Esophagus squamous epithelium (tissue), 4 donors: Measurements from ENCODE around the gene XPNPEP3.

Experiments used
- POLR2A ChIP-seq, 4 donors: fragments of 450-650 bp; IDR thresholded peaks; one replicate each; pipeline ENCODE4 v1.6.1; 2017; ENCODE audit warnings: antibody characterized with exemption in 4 of 4, mild to moderate bottlenecking in 4 of 4, moderate library complexity in 3 of 4
- TF ChIP-seq, protein P1 (sequence below), 6 experiments: fragments of 450-650 bp in 4 of 6; fragments of 200-600 bp in 2 of 6; sonication (generic) in 2 of 6; IDR thresholded peaks; one replicate each; pipeline ENCODE4 v1.5.1; 2016 to 2019; ENCODE audit warnings: antibody characterized with exemption in 6 of 6, mild to moderate bottlenecking in 4 of 6, moderate library complexity in 4 of 6

DNA sequence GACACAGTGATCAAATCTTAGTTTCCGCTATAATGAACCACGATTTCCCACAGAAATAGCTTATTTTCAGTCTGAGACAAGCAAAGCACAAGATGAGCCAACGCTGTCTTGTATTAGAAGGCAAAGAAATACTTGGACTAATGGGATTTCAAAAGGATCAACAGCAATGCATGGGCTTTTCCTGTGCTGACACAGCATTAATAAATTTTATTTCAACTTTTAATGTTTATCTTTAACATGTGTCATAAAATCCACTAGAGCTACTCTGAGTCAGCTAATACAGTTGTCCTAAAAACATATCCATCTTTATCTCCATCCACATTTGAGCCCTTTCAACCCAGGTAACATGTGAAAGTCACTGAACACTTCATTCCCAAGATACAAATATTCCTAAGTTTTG is 22.3 kb upstream of the XPNPEP3 start:
- TF ChIP-seq, protein P1, sequence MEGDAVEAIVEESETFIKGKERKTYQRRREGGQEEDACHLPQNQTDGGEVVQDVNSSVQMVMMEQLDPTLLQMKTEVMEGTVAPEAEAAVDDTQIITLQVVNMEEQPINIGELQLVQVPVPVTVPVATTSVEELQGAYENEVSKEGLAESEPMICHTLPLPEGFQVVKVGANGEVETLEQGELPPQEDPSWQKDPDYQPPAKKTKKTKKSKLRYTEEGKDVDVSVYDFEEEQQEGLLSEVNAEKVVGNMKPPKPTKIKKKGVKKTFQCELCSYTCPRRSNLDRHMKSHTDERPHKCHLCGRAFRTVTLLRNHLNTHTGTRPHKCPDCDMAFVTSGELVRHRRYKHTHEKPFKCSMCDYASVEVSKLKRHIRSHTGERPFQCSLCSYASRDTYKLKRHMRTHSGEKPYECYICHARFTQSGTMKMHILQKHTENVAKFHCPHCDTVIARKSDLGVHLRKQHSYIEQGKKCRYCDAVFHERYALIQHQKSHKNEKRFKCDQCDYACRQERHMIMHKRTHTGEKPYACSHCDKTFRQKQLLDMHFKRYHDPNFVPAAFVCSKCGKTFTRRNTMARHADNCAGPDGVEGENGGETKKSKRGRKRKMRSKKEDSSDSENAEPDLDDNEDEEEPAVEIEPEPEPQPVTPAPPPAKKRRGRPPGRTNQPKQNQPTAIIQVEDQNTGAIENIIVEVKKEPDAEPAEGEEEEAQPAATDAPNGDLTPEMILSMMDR (IDR thresholded peaks at IDR 0.05), result no peak
- TF ChIP-seq POLR2A (IDR thresholded peaks at IDR 0.05), result no peak
